H9 (cell line): Measurements from ENCODE around the gene ZNF20. TPM values are rescaled to one million over a fixed set of nuclear protein-coding genes. Genes with fewer than 3 reads are reported as not detected.

Experiments
- DNase-seq: peaks from one replicate; pipeline ENCODE4 v3.0.0-alpha.2; 2017
- H2AFZ ChIP-seq: one replicate; pipeline ENCODE4 v1.6.1; 2013; ENCODE audit warnings: mild to moderate bottlenecking, low read length, control low read depth, moderate library complexity
- H2AK5ac ChIP-seq: 2 replicates; pipeline ENCODE4 v1.6.1; 2013; ENCODE audit warnings: low read length, control low read depth, mixed read lengths; ENCODE audit not compliant: insufficient read length
- H2BK120ac ChIP-seq: one replicate; pipeline ENCODE4 v1.6.1; 2013; ENCODE audit warnings: low read depth, mild to moderate bottlenecking, low read length, control low read depth, inconsistent platforms; ENCODE audit not compliant: poor library complexity, severe bottlenecking
- H2BK12ac ChIP-seq: 2 replicates; pipeline ENCODE4 v1.6.1; 2013; ENCODE audit warnings: low read length, control low read depth, mixed read lengths, low read depth; ENCODE audit not compliant: insufficient read length
- H2BK15ac ChIP-seq: 2 replicates; pipeline ENCODE4 v1.6.1; 2013; ENCODE audit warnings: low read depth, low read length, control low read depth
- H2BK20ac ChIP-seq: one replicate; pipeline ENCODE4 v1.6.1; 2013; ENCODE audit warnings: low read depth, mild to moderate bottlenecking, low read length, control low read depth, inconsistent platforms; ENCODE audit not compliant: poor library complexity, severe bottlenecking
- H2BK5ac ChIP-seq: 2 replicates; pipeline ENCODE4 v1.6.1; 2013; ENCODE audit warnings: low read length, control low read depth, mixed read lengths; ENCODE audit not compliant: insufficient read length
- H3K14ac ChIP-seq: 2 replicates; pipeline ENCODE4 v1.6.1; 2013; ENCODE audit warnings: low read length, control low read depth; ENCODE audit not compliant: insufficient read depth
- H3K18ac ChIP-seq: 2 replicates; pipeline ENCODE4 v1.6.1; 2013; ENCODE audit warnings: low read depth, mild to moderate bottlenecking, mixed read lengths, low read length, control low read depth; ENCODE audit not compliant: insufficient read length
- H3K23ac ChIP-seq: 2 replicates; pipeline ENCODE4 v1.6.1; 2013; ENCODE audit warnings: low read length, control low read depth, mixed read lengths, low read depth; ENCODE audit not compliant: insufficient read length
- H3K23me2 ChIP-seq: 2 replicates; pipeline ENCODE4 v1.6.1; 2013; ENCODE audit warnings: low read depth, mild to moderate bottlenecking, mixed read lengths, low read length, control low read depth; ENCODE audit not compliant: insufficient read length, poor library complexity, severe bottlenecking
- H3K27ac ChIP-seq: 2 replicates; pipeline ENCODE4 v1.5.1; 2013; ENCODE audit warnings: low read length, control low read depth, mixed read lengths, low read depth; ENCODE audit not compliant: insufficient read length
- H3K27me3 ChIP-seq: 2 replicates; pipeline ENCODE4 v1.6.1; 2013; ENCODE audit warnings: low read length, control low read depth, inconsistent platforms; ENCODE audit not compliant: insufficient read depth
- H3K4ac ChIP-seq: 2 replicates; pipeline ENCODE4 v1.6.1; 2013; ENCODE audit warnings: low read depth, mild to moderate bottlenecking, control low read depth, inconsistent platforms, low read length, moderate library complexity
- H3K4me1 ChIP-seq: 2 replicates; pipeline ENCODE4 v1.6.1; 2013; ENCODE audit warnings: low read length, control low read depth, inconsistent platforms; ENCODE audit not compliant: insufficient read depth
- H3K4me2 ChIP-seq: 2 replicates; pipeline ENCODE4 v1.6.1; 2013; ENCODE audit warnings: low read length, control low read depth, mixed read lengths; ENCODE audit not compliant: insufficient read length, insufficient read depth
- H3K56ac ChIP-seq: 2 replicates; pipeline ENCODE4 v1.6.1; 2013; ENCODE audit warnings: low read depth, mild to moderate bottlenecking, mixed read lengths, low read length, control low read depth; ENCODE audit not compliant: insufficient read length
- H3K79me1 ChIP-seq: 2 replicates; pipeline ENCODE4 v1.6.1; 2013; ENCODE audit warnings: low read depth, mild to moderate bottlenecking, moderate library complexity, low read length, control low read depth, inconsistent platforms; ENCODE audit not compliant: insufficient read depth, poor library complexity, severe bottlenecking
- H3K79me2 ChIP-seq: 2 replicates; pipeline ENCODE4 v1.6.1; 2013; ENCODE audit warnings: low read length, control low read depth, inconsistent platforms; ENCODE audit not compliant: insufficient read depth
- H3K9ac ChIP-seq: 2 replicates; pipeline ENCODE4 v1.6.1; 2013; ENCODE audit warnings: low read length, control low read depth, mixed read lengths; ENCODE audit not compliant: insufficient read length; ENCODE audit errors: extremely low read depth
- H3K9me3 ChIP-seq: one replicate; pipeline ENCODE4 v1.6.1; 2013; ENCODE audit warnings: low read depth, low read length, inconsistent platforms; ENCODE audit not compliant: control insufficient read depth
- H3T11ph ChIP-seq: one replicate; pipeline ENCODE4 v1.6.1; 2013; ENCODE audit warnings: mild to moderate bottlenecking, low read length, control low read depth, inconsistent platforms
- H4K20me1 ChIP-seq: one replicate; pipeline ENCODE4 v1.6.1; 2013; ENCODE audit not compliant: control insufficient read depth, insufficient read length, insufficient read depth
- H4K5ac ChIP-seq: 2 replicates; pipeline ENCODE4 v1.6.1; 2013; ENCODE audit warnings: low read depth, mild to moderate bottlenecking, mixed read lengths, low read length, control low read depth; ENCODE audit not compliant: insufficient read length
- H4K8ac ChIP-seq: replicated peaks from 2 replicates; pipeline ENCODE4 v1.6.1; 2013; ENCODE audit warnings: low read length, control low read depth, mixed read lengths, low read depth; ENCODE audit not compliant: insufficient read length
- H4K91ac ChIP-seq: 2 replicates; pipeline ENCODE4 v1.6.1; 2013; ENCODE audit warnings: low read depth, mild to moderate bottlenecking, moderate library complexity, mixed read lengths, low read length, control low read depth; ENCODE audit not compliant: insufficient read length
- H3K27ac Mint-ChIP-seq, 3 experiments: 2 replicates in 2 of 3; 3 replicates in 1 of 3; pipeline ENCODE4 v1.8.0; 2020 to 2021; ENCODE audit warnings: mixed read lengths in 3 of 3, mild to moderate bottlenecking in 1 of 3, moderate library complexity in 1 of 3
- H3K27me3 Mint-ChIP-seq: 2 replicates; pipeline ENCODE4 v1.8.0; 2021; ENCODE audit warnings: low read depth, mild to moderate bottlenecking, moderate library complexity, mixed read lengths
- H3K36me3 Mint-ChIP-seq, 3 experiments: 2 replicates in 2 of 3; 3 replicates in 1 of 3; pipeline ENCODE4 v1.8.0; 2020 to 2021; ENCODE audit warnings: low read depth in 3 of 3, mixed read lengths in 3 of 3; ENCODE audit not compliant: insufficient read depth in 1 of 3
- H3K4me1 Mint-ChIP-seq, 2 experiments: 2 replicates each; pipeline ENCODE4 v1.8.0; 2020; ENCODE audit warnings: mixed read lengths in 2 of 2
- H3K4me3 Mint-ChIP-seq, 2 experiments: 2 replicates in 1 of 2; 3 replicates in 1 of 2; pipeline ENCODE4 v1.8.0; 2020 to 2021; ENCODE audit warnings: mild to moderate bottlenecking in 2 of 2, mixed read lengths in 2 of 2, moderate library complexity in 1 of 2
- H3K9me3 Mint-ChIP-seq, 2 experiments: 2 replicates in 1 of 2; 3 replicates in 1 of 2; pipeline ENCODE4 v1.8.0; 2020; ENCODE audit warnings: mild to moderate bottlenecking in 2 of 2, mixed read lengths in 2 of 2, moderate library complexity in 1 of 2
- WGBS: extraction: QIAGEN DNeasy Blood & Tissue Kit; methylation state at CpG from one replicate; pipeline ENCODE4 v1.1.7; 2013; ENCODE audit warnings: missing lambda C conversion rate, low lambda C conversion rate, mixed read lengths; ENCODE audit not compliant: insufficient read length; ENCODE audit errors: extremely low coverage; 5-methylcytosine and 5-hydroxymethylcytosine counted together
- total RNA-seq: library from RNA; stranded (reverse); gene quantifications from 2 replicates; pipeline ENCODE4 v1.2.1, GENCODE V29; 2021
- TF ChIP-seq, protein P1 (sequence below): fragments of 200-600 bp; sonication (generic); conservative IDR thresholded peaks from 3 replicates; pipeline ENCODE4 v1.8.0; 2021; ENCODE audit warnings: antibody characterized with exemption, mild to moderate bottlenecking

The ZNF20 gene
- total RNA-seq, 1 experiment from 2014 or later: 5.6 TPM

DNA sequence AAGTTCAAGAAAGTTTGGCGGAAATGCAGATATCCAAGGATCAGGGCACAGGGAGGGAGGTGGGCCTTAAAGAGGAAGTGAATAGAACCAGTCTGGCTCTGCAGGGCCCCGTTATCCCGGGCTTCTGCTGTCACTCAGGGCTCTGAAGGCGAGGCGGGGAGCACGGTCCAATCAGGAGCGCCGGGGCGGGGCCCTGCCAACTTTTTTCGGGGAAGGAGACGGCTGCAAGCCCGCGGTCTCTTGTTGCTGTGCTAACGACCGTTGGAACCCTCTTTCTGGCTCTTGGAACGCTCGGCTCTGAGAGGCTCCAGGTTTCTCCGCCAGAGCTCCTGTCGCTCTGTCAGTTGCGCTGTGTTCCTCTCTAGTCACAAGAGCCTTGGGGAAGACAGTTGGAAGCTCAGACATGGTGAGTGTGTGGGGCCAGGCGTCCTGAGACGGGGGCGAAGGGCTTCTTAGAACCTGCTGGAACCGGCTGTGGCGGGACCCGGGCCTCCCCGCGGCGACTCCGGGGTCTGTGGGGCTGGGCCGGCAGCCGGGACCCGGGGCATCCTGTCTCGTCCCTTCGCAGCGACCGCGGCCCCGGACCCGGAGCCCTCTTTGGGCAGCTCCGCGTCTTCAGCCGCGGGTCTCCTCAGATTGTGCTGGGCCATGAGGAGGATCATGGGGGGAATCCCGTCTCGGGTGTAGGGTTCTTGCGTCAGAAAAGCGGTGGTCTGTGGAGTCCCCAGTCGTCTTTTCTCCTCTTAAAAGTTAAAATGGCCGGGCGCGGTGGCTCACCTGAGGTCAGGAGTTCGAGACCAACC is 47.9 kb downstream of the ZNF20 start:
- Histone ChIP-seq H3K14ac (peak overlapping the region; percentile 99), H3K9ac (peak overlapping the region; percentile 98), H2BK120ac (peak overlapping the region; percentile 81), H3K27ac (peak overlapping the region; percentile 80), H3K4ac (no peak overlapping the region; the same call in 1 of the 2 replicates), H4K8ac (no peak overlapping the region), H3T11ph (peak overlapping the region; percentile 69), H3K4me1 (no peaks in the 10 kb centered on the region), H4K5ac (no peak overlapping the region), H3K23me2 (peaks cover 4% of the 10 kb centered on the region), H2AK5ac (no peak overlapping the region), H2BK15ac (no peak overlapping the region), H3K56ac (no peak overlapping the region), H2AFZ (no peak overlapping the region), H3K79me2 (peaks cover 4% of the 10 kb centered on the region; the same call in 1 of the 2 replicates), H4K91ac (no peak overlapping the region), H3K9me3 (no peaks in the 10 kb centered on the region), H3K18ac (peak overlapping the region; percentile 99), H3K4me2 (peak overlapping the region; percentile 83), H2BK12ac (no peak overlapping the region), H4K20me1 (no peaks in the 10 kb centered on the region), H2BK20ac (no peak overlapping the region), H2BK5ac (no peak overlapping the region), H3K23ac (no peak overlapping the region), H3K79me1 (peaks cover 3% of the 10 kb centered on the region), H3K27me3 (no peaks in the 10 kb centered on the region)
- Mint-ChIP-seq H3K4me1 (peaks cover 12 to 19% of the 10 kb centered on the region in 2 experiments), H3K9me3 (peaks cover 18 to 35% of the 10 kb centered on the region in 2 experiments), H3K27me3 (no peaks in the 10 kb centered on the region), H3K4me3 (peak overlapping the region; percentile 88 to 94), H3K27ac (peak overlapping the region; percentile 98), H3K36me3 (peaks cover 33 to 38% (median 35%) of the 10 kb centered on the region in 3 experiments)
- peak; percentile 94 for DNase-seq
- no CpG with 5 or more reads among the region's 53 CpGs for WGBS
- TF ChIP-seq, protein P1, sequence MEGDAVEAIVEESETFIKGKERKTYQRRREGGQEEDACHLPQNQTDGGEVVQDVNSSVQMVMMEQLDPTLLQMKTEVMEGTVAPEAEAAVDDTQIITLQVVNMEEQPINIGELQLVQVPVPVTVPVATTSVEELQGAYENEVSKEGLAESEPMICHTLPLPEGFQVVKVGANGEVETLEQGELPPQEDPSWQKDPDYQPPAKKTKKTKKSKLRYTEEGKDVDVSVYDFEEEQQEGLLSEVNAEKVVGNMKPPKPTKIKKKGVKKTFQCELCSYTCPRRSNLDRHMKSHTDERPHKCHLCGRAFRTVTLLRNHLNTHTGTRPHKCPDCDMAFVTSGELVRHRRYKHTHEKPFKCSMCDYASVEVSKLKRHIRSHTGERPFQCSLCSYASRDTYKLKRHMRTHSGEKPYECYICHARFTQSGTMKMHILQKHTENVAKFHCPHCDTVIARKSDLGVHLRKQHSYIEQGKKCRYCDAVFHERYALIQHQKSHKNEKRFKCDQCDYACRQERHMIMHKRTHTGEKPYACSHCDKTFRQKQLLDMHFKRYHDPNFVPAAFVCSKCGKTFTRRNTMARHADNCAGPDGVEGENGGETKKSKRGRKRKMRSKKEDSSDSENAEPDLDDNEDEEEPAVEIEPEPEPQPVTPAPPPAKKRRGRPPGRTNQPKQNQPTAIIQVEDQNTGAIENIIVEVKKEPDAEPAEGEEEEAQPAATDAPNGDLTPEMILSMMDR: no peak
